B cell (primary cell): Measurements from ENCODE around the gene SUGCT.

ENCODE experiments used
- CTCF ChIP-seq: fragments of 200-600 bp; IDR thresholded peaks from one replicate; pipeline ENCODE4 v1.8.0; 2022; ENCODE audit warnings: antibody characterized with exemption, mild to moderate bottlenecking
- EZH2 ChIP-seq: IDR thresholded peaks from 2 replicates; pipeline ENCODE4 v1.6.1; 2012; ENCODE audit warnings: borderline replicate concordance, low read depth, mild to moderate bottlenecking, moderate library complexity, low read length; ENCODE audit not compliant: insufficient read depth, poor library complexity, severe bottlenecking

DNA sequence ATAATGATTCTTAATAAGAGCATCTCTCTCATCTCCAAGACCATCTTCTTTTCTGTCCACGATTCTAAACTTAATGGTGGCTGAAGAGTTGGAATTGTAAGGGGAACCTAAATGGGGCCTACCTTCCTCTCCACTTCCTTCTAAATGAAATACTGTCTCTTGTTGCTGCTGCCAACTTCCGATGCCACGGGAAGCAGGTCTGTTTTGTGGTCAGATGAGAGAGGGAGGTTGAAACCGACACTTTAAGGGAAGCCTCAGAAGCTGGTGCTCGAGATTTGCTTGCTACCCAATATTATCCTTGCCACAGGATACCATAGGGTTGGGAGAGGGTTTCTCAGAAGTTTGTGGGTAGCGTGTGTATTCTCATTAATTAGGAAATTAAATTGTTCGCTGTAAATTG lies 464.1 kb downstream of the SUGCT start:
- TF ChIP-seq CTCF (no peak), EZH2 (no peak)
